ENCODE results near the gene GOLGA8G. TPM values are rescaled to one million over a fixed set of nuclear protein-coding genes. Genes with fewer than 3 reads are reported as not detected.
"Not testable (repeated sequence)": the region's sequence is repeated elsewhere in the genome, so short reads cannot be mapped to it uniquely, and the experiment has no call there.

GOLGA8G gene, protein sequence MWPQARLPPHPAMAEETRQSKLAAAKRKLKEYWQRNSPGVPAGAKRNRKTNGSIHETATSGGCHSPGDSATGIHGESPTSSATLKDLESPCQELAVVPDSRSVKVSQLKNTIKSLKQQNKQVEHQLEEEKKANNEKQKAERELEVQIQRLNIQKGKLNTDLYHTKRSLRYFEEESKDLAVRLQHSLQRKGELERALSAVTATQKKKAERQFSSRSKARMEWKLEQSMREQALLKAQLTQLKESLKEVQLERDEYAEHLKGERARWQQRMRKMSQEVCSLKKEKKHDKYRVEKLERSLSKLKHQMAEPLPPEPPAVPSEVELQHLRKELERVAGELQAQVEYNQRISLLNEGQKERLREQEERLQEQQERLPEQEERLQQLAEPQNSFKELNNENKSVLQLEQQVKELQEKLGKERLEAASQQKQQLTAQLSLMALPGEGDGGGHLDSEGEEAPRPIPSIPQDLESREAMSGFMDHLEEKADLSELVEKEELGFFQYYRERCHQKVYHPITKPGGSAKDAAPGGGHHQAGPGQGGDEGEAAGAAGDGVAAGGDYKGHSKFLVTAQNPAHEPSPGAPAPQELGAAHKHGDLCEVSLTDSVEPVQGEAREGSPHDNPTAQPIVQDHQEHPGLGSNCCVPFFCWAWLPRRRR
- not detected in 2 replicates for total RNA-seq

DNA sequence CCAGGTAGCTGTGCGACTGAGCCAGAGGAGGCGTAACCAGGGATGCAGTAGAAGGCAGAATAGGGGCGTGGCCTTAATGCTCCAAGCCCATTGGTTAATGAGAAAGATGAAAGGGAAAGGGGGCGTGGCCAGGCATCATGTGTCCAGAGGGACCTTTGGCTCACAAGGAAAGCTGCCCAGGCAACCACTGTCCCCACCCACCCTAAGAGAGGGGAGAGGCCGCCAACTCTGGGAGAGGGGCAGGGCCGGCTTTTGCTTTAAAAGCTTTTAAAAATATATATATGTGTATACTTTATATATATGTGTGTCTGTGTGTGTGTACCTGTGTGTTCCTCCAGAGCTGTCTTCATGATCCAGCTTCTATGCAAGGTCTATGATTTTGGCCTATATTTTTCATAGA is at the start of gene GOLGA8G:
Gene GOLGA8G (minus strand): TSS at position 18 of the 400 bp plus-strand sequence. CDS start 62 bp downstream, outside the sequence.
- not testable (repeated sequence) for DNase-seq (ENCODE audit: low read depth in 2 of 2)

DNA sequence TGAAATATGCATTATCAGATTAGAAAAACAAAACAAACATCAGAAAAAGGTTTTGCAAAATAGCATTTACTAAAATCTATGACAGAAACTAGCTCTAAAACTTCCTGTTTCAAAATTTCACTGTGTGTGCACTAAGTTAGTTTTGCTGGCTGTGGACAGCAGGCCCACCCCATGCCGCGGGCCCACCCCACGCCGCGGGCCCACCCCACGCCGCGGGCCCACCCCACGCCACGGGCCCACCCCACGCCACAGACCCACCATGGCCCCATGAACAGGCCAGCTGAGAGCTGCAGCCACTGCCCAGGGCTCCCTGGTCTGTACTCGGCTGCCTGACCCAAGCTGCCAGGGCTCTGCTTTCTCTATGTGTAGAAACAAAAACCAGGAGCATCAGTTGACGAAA is 40.6 kb upstream of the GOLGA8G start:
- not testable (repeated sequence) for DNase-seq (ENCODE audit: low read depth in 2 of 2)

DNA sequence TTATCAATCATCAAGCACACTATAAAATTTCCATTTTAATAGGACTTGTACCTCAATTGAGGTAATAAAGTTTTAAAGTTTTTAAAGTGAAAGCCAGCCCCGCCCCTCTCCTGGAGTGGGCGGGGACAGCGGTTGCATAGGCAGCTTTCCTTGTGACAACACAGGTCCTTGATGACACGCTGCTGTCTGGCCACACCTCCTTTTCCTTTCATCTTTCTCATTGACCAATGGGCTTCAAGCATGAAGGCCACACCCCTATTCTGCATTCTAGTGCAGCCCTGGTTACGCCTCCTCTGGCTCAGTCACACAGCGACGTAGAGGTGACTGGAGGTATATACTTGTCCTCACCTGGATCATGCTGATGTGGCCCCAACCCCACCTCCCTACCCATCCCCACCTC is 20.5 kb upstream of the GOLGA8G start, which contains the start of gene GOLGA6L25:
Gene GOLGA6L25 (plus strand): TSS at position 301 of the 400 bp plus-strand sequence. CDS start 61 bp downstream, at position 362.
- DNase-seq (ENCODE audit: low read depth in 2 of 2) = not testable (repeated sequence)

DNA sequence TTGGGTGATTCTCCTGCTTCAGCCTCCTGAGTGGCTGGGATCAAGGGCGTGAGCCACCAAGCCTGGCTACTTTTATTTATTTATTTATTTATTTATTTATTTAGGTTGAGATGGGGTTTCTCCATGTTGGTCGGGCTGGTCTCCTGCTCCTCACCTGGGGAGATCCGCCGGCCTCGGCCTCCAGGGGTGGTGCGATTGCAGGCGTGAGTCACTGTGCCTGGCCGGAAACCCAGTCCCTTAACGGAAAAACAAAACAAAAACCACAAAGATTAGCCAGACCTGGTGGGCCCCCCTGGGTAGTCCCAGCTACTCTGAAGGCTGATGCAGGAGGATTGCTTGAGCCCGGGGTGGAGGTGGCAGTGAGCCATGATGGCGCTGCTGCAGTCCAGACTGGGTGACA is 17.6 kb downstream of the GOLGA8G start:
- not testable (repeated sequence) for DNase-seq (ENCODE audit: low read depth in 2 of 2)

DNA sequence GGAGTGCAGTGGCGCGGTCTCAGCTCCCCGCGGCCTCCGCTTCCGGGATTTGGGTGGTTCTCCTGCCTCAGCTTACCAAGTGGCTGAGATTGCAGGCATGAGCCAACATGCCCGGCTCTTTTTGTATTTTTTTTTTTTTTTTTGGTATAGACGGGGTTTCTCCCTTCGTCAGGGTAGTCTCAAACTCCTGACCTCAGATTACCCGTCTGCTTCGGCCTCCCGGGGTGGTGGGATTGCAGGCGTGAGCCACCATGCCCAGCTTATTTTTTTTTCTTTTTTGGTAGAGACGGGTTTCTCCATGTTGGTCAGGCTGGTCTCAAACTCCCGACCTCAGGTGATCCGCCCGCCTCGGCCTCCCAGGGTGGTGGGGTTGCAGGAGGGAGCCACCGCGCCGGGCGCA is 18.6 kb downstream of the GOLGA8G start:
- not testable (repeated sequence) for DNase-seq (ENCODE audit: low read depth in 2 of 2)

DNA sequence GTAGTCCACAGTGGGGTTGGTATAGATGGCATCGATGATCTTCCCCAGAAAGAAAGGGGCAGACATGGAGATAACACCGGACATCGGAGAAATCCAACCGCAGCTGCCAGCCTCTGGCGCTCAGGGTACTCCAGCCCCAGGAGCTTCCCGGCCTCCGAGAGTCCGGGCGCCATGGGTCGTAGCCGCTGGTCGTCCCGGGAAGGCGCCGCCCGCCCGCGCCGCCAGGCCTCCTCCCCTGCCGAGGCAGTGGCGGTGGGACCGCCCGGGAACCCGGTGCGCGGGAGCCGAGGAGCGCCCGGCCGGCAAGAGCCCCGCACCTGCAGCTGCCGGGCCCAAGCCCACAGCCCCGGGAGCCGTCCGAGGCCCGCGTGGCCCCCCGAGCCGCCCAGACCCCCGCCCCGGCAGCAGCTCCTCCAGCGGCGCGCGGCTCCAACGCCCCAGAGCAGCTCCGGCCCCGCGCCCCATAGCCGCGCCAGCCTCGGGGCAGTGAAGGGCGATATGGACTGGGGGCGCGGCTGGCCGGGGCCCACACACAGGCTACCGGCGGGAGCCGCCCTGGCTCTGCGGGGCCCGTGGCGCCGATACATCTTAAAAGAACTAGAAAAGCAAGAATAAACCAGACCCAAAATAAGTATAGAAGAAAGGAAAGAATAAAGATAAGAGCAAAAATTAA is 24.4 kb downstream of the GOLGA8G start:
- not testable (repeated sequence) for DNase-seq (ENCODE audit: low read depth in 2 of 2)

DNA sequence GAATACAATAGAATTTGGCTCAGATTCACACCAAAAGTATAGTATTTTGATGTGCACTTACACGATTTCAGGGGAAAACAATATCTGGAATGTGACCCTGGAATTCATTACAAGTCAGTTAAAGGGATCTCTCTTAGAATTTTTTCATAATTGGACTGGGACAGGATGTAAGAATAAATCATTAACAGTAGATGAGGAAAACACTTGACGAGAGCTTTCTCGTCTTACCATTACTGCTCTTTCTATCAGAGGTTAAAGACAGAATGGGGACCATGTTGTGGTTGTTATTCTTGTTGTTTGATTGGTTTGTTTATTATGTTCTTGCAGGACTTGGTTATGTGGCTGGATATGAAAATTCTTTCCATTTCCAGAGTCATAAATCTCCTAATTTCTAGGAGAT is 51.4 kb downstream of the GOLGA8G start:
- not testable (repeated sequence) for DNase-seq (ENCODE audit: low read depth in 2 of 2)

Other genes starting within 250 kb of the GOLGA8G start
- 36.0 and 48.6 TPM in 2 replicates for gene HERC2, start 210.8 kb downstream of the GOLGA8G start, total RNA-seq
- gene GOLGA6L24, start 174.9 kb downstream of the GOLGA8G start, total RNA-seq = not detected in 2 replicates
- gene GOLGA8F, start 154.3 kb downstream of the GOLGA8G start, total RNA-seq = not detected in 2 replicates
- not detected in 2 replicates for gene GOLGA6L25, start 20.6 kb upstream of the GOLGA8G start, total RNA-seq
- gene GOLGA8M, start 179.4 kb upstream of the GOLGA8G start, total RNA-seq = 0.22 and 0.60 TPM in 2 replicates

Measured in lung microvascular endothelial cell (primary cell).